ENCODE data around the gene TMEM256.
A peak's percentile ranks its signal among the peaks of the same experiment; 100 is the strongest.

TMEM256 gene

GRCh38 chr17:7407485-7408251, 3.8 kb upstream of the TMEM256 start, which contains the start of gene NLGN2:
NLGN2 (plus strand) TSS chr17:7407845; CDS start chr17:7408256, 411 bp downstream.
- no peak for DNase-seq

- no peak for DNase-seq
Measured at GRCh38 chr17:7407082-7407481, 3.2 kb upstream of the TMEM256 start.

GRCh38 chr17:7406235-7406825, 2.4 kb upstream of the TMEM256 start:
- no peak for DNase-seq

- no peak for DNase-seq
Measured at GRCh38 chr17:7405350-7406234, 1.7 kb upstream of the TMEM256 start.

GRCh38 chr17:7404737-7405349, 946 bp upstream of the TMEM256 start:
- DNase-seq: peak; percentile 73

- DNase-seq: no peak
Measured at GRCh38 chr17:7403727-7403976, 245 bp downstream of the TMEM256 start.

- peak; percentile 29 for DNase-seq
Measured at GRCh38 chr17:7403043-7403726, 712 bp downstream of the TMEM256 start.

GRCh38 chr17:7398612-7399011, 5.3 kb downstream of the TMEM256 start:
- DNase-seq: no peak

- DNase-seq: no peak
Measured at GRCh38 chr17:7396147-7396546, 7.8 kb downstream of the TMEM256 start.

- peak; percentile 67 for DNase-seq
Measured at GRCh38 chr17:7394452-7395191, 9.3 kb downstream of the TMEM256 start, which contains the start of gene PLSCR3. PLSCR3 (minus strand) TSS chr17:7394525; CDS start chr17:7394110, 415 bp downstream.

GRCh38 chr17:7393613-7394451, 10.1 kb downstream of the TMEM256 start:
- peak; percentile 71 for DNase-seq

- no peak for DNase-seq
Measured at GRCh38 chr17:7392696-7393612, 10.9 kb downstream of the TMEM256 start.

GRCh38 chr17:7391307-7391706, 12.6 kb downstream of the TMEM256 start:
- no peak for DNase-seq

- no peak for DNase-seq
Measured at GRCh38 chr17:7389924-7390910, 13.7 kb downstream of the TMEM256 start.

- no peak for DNase-seq
Measured at GRCh38 chr17:7388856-7389255, 15.0 kb downstream of the TMEM256 start.

GRCh38 chr17:7384489-7385081, 19.3 kb downstream of the TMEM256 start:
- DNase-seq: no peak

GRCh38 chr17:7383742-7384488, 20.0 kb downstream of the TMEM256 start:
- peak; percentile 70 for DNase-seq

All from effector CD8-positive, alpha-beta T cell (primary cell).